ENCODE results near the gene BUD31. TPM values are rescaled to one million over a fixed set of nuclear protein-coding genes. Genes with fewer than 3 reads are reported as not detected.

Gene BUD31
- total RNA-seq, 6 donors from 2014 or later: 48.8 to 85.7 (median 63.8) TPM

GRCh38 chr7:99420986-99421385, 12.2 kb downstream of the BUD31 start:
- no peaks in the 10 kb centered on the region for H3K9me3 ChIP-seq
- ATAC-seq (ENCODE audit: low FRiP score in 2 of 2) (no peak), DNase-seq (no peak)
- H3K27ac ChIP-seq: no peak overlapping the region
- no peaks in the 10 kb centered on the region for H3K4me1 ChIP-seq
- no peaks in the 10 kb centered on the region for H3K27me3 ChIP-seq
- WGBS, 2 donors: 92 to 99% methylated on average over 6 to 7 of the region's 7 CpGs
- TF ChIP-seq POLR2A (IDR thresholded peaks at IDR 0.05) (no peak), CTCF (IDR thresholded peaks at IDR 0.05) (no peak), POLR2AphosphoS5 (IDR thresholded peaks at IDR 0.05) (no peak), EP300 (IDR thresholded peaks at IDR 0.05) (no peak)
- H3K36me3 ChIP-seq: peaks cover 39 to 92% (median 77%) of the 10 kb centered on the region in 4 donors
- no peak overlapping the region for H3K4me3 ChIP-seq

GRCh38 chr7:99422186-99422585, 13.4 kb downstream of the BUD31 start:
- no peaks in the 10 kb centered on the region for H3K9me3 ChIP-seq
- peaks cover 30 to 83% (median 67%) of the 10 kb centered on the region in 4 donors for H3K36me3 ChIP-seq
- no peaks in the 10 kb centered on the region for H3K27me3 ChIP-seq
- H3K4me3 ChIP-seq: no peak overlapping the region
- no peak for DNase-seq
- WGBS, 2 donors: 88 to 94% methylated on average over 10 to 11 of the region's 11 CpGs
- TF ChIP-seq EP300 (IDR thresholded peaks at IDR 0.05) (no peak), CTCF (IDR thresholded peaks at IDR 0.05) (no peak), POLR2AphosphoS5 (IDR thresholded peaks at IDR 0.05) (no peak), POLR2A (IDR thresholded peaks at IDR 0.05) (no peak)
- H3K27ac ChIP-seq: no peak overlapping the region
- H3K4me1 ChIP-seq: no peaks in the 10 kb centered on the region
- ATAC-seq (ENCODE audit: low FRiP score in 2 of 2): no peak

- H3K27me3 ChIP-seq: no peaks in the 10 kb centered on the region
- H3K4me1 ChIP-seq: no peaks in the 10 kb centered on the region
- no peak overlapping the region for H3K4me3 ChIP-seq
- 82 to 88% methylated on average over 5 of the region's 5 CpGs for WGBS, 2 donors
- ATAC-seq (ENCODE audit: low FRiP score in 2 of 2) (no peak), DNase-seq (no peak)
- peaks cover 26 to 79% (median 63%) of the 10 kb centered on the region in 4 donors for H3K36me3 ChIP-seq
- no peaks in the 10 kb centered on the region for H3K9me3 ChIP-seq
- H3K27ac ChIP-seq: no peak overlapping the region
- TF ChIP-seq POLR2AphosphoS5 (IDR thresholded peaks at IDR 0.05) (no peak), CTCF (IDR thresholded peaks at IDR 0.05) (no peak), EP300 (IDR thresholded peaks at IDR 0.05) (no peak), POLR2A (IDR thresholded peaks at IDR 0.05) (no peak)
These were observed 13.9 kb downstream of the BUD31 start for GRCh38 chr7:99422625-99423024.

GRCh38 chr7:99424932-99425730, 16.4 kb downstream of the BUD31 start:
- Histone ChIP-seq H3K4me3 (no peak overlapping the region), H3K4me1 (no peaks in the 10 kb centered on the region), H3K9me3 (no peaks in the 10 kb centered on the region), H3K27ac (no peak overlapping the region), H3K27me3 (no peaks in the 10 kb centered on the region), H3K36me3 (peaks cover 6 to 76% (median 55%) of the 10 kb centered on the region in 4 donors)
- TF ChIP-seq EP300 (IDR thresholded peaks at IDR 0.05) (no peak), POLR2A (IDR thresholded peaks at IDR 0.05) (no peak), CTCF (IDR thresholded peaks at IDR 0.05) (no peak), POLR2AphosphoS5 (IDR thresholded peaks at IDR 0.05) (no peak)
- DNase-seq (no peak), ATAC-seq (ENCODE audit: low FRiP score in 2 of 2) (peak in 1 of 2 donors; percentile 16)
- WGBS, 2 donors: 91 to 100% methylated on average over 3 to 23 of the region's 24 CpGs
